Right hindlimb (tissue), 1 donor: Measurements from ENCODE around the gene SLC10A3.
A peak's percentile ranks its signal among the peaks of the same experiment; 100 is the strongest.
"Not testable (repeated sequence)": the region's sequence is repeated elsewhere in the genome, so short reads cannot be mapped to it uniquely, and the experiment has no call there.

Experiments
- DNase-seq: peaks from one replicate; pipeline ENCODE4 v3.0.0-alpha.2; 2018

Gene SLC10A3

DNA sequence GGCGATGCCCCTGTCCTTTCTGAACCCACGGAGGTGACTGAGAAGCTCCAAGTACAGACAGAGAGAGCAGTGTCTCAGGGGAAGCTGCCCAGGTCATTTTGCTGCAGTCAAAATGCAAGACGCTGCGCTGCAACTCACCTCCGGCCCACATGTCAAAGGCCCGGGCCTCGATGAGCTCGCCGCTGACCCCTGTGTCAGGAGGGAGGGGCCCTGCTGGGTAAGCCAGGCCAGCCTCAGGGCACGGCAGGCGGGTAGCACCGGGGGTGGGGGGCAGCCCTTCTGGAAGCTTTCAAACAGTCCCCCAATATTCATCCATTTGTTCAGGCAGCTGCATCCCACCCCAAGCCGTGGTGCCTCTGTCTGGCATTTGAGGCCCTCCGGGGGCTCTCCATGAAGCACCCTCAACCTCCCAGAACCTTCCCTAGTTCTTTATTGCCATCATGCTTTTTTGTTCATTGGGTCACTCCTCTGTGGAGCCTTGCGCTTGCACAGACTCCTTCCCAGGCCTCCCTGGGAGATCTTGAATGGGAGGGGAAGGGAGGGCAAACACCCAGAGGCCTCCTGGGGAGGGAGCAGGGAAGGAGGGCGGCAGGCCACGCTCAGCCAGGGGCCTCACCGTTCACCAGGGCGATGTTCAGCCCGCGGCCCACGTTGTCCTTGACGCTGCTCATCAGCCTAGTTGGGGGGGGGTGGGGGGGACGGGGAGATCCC, 17.4 kb upstream of the SLC10A3 start:
- no peak for DNase-seq

DNA sequence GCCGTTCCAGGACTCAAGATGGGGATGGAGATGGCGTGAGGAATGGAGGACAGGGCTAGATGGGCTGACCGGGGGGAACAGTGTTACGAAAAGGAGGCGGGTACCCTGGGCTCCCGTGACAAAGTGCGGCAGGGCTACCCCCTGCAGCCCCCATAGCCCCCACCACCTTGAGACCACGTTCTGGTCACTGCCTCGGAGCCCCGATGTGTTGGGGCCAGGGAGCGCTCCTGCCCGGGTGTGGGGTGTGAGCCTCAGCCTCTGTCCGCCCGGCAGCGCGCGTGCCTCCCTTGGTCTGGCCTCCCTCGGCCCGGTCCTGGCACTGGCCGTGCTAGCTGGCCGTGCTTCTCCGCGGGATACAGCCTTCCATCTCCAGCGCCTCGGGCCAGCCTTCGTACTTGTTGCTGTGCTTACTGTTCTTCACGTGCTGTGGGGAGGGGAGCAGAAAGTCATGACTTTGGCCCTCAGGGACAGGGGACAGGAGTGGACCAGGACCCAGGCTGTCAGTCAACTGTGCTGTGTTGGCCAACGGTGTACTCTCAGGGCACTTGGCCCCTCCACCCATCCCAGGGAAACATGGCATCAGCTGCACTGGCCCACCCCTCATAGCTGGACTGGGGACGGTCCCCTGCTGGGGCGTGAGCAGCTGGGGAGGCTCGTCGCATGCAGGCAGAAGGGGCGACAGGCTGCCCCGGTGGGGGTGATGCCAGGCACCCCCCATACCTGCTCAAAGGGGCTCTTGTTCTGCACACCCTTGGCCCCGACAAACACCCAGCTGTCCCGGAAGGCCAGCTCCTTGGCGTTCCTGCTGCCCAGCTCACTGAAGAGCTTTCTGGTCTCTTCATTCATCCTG, 16.3 kb upstream of the SLC10A3 start:
- no peak for DNase-seq

DNA sequence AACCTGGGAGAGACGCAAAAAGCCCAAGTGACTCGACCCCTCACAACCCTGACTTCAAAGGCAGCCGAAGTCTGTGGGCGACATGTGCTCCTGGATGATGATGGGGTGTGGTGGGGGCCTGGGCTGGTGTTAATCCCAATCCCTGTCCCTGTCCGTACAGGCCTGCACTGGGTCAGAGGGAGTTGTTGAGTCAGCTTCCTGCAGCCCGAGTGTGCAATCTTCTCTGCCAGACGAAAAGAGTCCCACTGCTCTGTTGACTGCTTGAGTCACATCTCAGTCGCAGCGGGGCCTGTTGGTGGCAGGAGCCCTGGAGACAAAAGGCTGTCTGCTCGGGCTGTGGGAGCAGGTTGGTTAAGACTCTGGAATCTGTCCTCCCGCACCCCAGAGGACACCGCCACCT, 15.3 kb upstream of the SLC10A3 start:
- no peak for DNase-seq

DNA sequence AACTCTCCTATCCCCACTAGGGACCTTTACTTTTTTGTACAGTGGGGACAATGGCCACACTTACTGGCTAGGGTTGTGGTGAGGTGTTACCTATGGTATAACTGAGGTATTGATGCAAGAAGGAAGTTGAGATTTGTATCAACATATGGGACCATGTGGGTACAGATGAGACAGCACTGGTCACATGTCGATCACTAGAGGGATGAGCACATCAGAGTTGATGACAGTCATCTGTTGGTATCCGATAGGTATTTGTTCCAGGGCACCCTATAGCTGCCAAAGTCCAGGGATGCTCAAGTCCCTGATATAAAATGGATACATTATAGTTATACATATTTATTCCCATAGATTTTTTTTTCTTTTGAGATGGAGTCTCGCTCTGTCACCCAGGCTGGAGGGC, 12.6 kb upstream of the SLC10A3 start:
- no peak for DNase-seq

DNA sequence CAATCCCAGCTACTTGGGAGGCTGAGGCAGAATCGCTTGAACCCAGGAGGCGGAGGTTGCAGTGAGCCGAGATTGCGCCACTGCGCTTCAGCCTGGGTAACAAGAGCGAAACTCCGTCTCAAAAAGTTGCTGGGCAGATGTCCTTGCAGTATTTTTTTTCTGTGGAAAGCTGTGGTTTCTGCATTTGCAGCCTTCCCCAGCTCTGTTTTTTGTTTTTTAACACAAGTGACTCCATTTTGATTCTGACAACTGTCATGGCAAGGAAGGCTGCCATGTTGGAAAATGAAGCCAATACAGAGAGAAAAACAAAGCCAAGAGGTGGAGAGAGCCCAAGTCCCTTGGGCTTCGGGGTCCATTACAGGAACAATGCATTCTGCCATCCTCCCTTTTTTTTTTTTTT, 11.7 kb upstream of the SLC10A3 start:
- DNase-seq, result no peak

DNA sequence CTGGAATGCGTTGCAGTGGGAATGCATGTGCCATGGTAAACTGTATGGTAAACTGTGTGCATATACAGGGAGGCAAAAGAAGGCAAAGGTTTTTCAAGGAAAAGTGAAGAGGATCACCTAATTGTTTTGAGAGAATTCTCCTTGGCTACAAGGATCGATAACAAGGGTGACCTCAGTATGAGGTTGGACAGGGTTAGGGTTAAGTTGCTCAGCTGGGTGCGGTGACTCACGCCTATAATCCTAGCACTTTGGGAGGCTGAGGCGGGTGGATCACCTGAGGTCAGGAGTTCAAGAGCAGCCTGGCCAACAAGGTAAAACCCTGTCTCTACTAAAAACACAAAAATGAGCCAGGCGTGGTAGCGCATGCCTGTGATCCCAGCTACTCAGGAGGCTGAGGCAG, 11.0 kb upstream of the SLC10A3 start:
- not testable (repeated sequence) for DNase-seq

DNA sequence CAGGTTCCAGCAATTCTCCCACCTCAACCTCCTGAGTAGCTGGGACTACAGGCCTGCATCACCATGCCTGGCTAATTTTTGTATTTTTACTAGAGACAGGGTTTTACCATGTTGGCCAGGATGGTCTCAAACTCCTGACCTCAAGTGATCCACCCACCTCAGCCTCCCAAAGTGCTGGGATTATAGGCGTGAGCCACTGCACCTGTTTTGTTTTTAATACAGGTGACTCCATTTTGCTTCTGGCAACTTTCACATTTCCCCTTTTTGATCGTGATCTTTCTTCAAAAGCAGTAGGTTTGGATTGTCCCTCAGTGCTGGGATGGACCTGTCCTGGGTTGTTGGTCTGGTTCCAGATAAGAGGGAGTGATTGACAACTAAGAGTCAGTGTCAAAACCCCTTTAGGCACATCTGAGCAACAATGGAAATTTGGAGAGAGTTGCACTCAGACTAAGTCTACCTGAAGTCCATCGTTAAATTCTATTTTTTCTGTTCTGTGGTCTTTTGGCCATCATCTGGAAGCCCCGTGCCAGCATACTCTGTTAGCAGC, 6.2 kb upstream of the SLC10A3 start:
- DNase-seq, result not testable (repeated sequence)

DNA sequence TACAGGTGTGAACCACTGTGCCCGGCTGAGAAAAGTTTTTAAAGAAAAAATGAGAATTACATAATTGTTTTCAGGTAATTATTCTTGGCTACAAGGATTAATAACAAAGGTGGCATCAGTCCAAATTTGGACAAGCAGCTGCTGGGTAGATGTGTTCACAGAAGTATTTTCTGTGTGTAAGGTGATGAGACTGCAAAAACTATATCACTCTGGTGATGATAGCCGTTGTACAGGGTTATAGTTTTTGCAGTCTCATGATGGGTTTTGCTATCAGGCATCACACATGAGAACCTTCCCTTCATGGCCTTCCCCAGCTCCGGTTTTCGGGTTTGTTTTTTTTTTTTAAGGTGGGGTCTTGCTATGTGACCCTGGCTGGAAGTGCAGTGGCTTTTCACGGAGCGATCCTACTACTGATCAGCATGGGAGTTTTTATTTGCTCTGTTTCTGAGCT, 5.1 kb upstream of the SLC10A3 start:
- no peak for DNase-seq

DNA sequence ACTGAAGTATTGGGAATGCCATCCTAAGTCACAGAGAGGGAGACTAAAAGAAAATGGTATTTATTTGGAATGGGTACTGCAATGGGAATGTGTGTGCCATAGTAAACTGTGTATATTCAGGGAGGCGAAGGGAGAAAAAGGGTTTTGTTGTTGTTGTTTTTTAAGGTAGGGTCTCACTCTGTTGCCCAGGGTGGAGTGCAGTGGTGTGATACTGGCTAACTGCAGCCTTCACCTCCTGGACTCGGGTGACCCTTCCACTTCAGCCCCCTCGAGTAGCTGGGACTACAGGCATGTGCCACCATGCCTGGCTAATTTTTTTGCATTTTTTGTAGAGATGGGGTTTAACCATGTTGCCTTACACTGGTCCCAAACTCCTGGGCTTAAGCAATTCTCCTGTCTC, 4.3 kb upstream of the SLC10A3 start:
- no peak for DNase-seq

DNA sequence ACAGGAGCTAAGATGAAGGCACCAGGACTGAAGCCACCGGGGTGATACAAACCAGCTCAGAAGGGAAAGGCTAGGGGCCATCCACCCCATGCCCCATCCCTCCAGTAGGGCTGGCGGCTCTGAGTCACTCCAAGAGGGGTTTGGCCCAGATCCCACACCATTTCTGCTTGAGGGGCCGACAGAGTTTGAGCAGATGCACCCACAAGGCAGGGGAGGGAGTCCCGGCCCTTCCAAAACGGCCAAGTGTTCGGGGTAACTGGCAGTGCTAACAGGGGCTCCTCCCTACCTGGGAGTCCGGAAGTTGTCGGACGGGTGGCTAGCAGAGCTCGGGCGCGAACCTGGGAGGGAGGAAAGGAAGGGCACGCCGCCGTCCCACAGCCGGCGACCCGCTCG, 412 bp downstream of the SLC10A3 start:
- DNase-seq, result peak; percentile 34

DNA sequence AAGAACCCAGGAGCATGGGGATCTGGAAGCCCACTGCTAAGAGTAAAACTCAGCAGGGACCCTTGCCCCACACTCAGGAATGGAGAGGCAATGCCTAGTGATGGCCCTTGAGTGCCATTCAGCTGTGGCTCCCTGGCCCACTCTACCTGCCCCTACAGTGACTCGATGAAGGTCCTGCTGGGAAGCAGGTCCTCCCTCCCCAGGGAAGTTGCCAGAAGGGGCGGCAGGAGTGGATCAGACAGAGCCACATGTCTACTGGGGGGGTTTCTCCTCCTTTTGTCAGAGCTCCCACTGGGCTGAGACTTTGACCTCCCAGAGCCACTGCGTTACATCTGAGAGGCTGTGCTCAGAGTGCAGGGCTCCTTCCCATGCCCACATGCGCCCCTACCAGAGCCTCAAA, 1.2 kb downstream of the SLC10A3 start:
- DNase-seq, result no peak

DNA sequence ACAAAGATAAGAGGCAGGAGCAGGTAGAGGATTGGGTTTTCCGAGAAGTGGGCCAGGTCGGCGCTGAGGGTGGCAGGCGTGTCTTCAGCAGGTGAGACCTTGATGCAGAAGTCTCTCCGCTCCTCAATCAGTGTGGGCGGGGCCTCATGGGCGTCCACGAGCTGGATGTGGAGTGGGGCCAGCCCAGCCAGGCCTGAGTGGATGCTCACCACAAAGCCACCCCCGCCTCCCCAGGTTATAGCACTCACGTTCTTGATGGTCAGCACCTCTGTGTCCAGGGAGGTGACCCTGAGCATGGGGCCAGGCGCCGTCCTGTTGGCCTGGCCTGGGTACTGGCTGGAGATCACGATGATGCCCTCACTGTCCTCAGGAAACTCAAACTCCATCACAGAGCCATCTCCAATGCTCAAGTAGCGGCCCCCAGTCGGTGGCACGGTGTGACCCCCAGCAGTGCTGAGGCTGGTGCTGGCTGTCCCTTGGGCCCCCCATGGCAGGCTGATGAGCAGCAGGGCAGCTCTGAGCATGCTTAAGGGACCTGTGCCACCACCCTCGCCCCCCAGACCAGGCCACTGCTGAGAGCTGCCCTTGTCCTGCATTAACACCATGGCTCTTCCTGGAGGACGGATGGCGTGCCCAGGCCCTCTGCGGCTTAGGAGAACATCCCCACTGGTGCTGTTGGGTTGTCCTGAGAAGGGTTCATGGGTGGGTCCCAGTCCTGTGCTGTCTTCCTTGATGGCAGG, 1.9 kb downstream of the SLC10A3 start:
- DNase-seq, result no peak

DNA sequence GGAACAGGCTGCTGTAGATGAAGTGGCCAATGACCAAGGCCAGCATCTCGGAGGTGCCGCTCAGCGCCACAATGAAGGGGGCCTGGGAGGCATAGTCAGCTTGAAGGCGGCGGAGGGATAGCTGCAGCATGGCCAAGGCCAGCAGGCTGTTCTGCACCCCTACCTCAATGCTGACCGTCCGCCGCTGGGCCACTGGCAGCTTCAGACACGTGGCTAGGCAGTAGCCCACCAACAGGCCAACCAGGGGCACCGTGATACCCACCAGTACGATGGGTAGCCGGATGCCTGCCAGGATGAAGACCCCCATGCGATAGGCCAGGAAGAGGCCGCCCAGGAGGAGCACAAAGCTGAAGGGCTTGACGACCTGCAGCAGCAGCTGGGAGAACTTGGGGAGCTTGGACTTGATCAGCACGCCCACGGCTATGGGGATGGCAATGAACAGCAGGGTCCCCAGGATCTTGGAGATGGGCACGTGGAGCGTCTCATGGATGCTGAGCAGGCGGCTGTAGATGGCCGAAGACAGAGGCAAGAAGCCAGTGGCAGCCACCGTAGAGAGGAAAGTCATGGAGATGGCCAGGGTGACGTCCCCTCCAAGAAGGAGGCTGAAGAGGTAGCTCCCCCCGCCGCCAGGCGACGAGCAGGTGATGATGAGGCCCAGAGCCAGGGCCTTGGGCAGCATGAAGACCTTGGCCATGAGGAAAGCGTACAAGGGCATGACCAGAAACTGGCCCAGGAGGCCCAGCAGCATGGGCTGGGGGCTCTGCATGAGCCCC, 2.7 kb downstream of the SLC10A3 start:
- no peak for DNase-seq

DNA sequence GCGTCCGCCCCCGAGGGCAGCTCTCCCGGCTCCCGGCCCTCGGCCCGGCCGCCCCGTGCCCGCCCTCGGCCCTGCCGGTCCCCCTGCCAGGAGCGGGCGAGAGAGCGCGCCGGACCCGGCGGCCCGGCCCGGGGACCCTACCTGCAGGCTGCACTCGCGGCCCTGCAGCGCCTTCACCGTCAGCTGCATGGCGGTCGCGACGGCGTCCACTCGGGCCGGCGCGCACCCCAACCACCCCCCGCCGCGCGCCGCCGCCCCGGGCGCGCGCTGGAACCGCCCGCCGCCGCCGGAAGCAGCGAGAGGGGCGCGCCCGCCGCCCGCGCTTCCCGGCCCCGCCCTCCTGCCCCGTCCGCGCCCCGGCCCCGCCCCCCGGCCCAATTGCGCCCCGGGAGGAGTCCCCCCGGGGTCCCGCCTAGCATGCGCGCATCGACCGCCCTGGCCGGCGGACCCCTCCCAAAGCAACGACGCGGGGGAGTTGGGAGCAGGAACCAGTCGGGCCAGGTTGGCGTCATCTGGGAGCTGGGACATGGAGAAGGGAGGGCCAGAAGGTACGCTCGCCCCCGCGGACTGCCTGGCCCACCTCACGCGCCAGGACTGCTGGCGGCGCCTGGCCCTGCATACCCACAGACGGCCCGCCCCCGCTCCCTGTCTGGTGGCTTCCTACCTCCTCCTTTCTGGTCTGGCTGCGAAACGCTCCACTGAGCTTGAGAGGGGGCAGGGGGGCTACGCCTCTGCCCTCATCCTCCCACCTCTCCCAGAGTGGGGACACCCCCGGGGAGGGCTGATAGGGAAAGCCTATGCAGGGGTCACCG, 3.8 kb downstream of the SLC10A3 start, which contains the start of gene UBL4A:
UBL4A (minus strand) TSS at position 220 of the 812 bp plus-strand sequence; CDS start at position 189, 31 bp downstream.
- peak; percentile 63 for DNase-seq

DNA sequence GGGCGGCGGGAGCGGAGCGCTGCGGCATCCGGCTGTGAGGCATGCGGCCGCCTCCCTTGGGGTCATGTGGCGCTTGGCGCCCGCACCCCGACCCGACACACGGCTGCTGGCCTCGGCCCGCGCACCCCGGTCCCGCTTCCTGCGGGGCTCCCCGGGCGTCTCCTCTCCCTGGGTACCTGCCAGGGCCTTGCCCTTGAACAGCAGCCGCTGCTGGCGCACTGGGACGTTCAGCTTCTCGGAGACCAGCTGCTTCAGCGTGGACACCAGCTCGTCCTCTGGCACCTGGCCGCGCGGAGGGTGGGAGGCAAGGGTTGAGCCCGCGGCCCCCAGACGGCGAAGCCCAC, 4.4 kb downstream of the SLC10A3 start:
- peak; percentile 45 for DNase-seq

DNA sequence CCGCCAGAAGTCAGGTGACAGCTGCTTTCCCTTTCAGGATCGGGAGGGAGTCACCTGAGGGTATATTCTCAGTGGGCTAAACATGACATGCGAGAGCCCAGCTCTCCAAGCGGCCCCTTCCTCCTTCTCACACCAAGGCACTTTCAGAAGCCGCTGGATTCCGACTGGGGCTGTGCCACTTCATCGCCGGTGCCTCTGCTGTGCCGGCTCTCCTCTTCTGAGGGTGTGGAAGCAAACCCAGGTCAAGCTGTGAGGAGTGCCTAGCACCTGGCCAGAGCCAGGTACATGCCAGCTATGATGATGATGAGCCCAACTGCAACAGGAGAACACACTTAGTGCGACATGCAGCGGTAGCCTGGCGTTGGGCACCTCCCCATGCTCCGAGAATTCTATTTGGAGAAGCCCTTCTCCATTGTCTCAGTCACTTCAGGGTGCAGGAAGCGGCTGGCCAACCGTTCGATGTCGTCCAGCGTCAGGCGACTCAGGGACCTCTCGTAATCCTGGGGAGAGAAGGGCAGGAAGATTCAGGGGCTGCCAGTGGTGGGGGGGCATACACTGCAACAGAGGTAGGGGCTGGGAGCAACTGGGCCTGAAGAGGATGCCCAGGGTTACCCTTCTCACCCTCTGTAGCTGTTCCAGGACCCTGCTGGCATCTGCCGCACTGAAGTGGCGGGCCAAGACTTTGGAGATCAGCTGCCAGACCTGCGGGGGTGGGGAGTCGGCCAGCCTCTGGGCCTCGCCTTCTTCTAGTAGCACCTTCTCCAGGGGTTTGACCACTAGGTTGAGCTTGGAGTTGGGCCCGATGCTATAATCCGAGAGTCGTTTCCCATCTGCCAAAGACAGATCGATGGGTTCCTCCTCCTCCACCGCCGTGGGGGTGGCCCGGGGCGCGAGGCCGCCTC, 5.0 kb downstream of the SLC10A3 start:
- DNase-seq, result no peak

DNA sequence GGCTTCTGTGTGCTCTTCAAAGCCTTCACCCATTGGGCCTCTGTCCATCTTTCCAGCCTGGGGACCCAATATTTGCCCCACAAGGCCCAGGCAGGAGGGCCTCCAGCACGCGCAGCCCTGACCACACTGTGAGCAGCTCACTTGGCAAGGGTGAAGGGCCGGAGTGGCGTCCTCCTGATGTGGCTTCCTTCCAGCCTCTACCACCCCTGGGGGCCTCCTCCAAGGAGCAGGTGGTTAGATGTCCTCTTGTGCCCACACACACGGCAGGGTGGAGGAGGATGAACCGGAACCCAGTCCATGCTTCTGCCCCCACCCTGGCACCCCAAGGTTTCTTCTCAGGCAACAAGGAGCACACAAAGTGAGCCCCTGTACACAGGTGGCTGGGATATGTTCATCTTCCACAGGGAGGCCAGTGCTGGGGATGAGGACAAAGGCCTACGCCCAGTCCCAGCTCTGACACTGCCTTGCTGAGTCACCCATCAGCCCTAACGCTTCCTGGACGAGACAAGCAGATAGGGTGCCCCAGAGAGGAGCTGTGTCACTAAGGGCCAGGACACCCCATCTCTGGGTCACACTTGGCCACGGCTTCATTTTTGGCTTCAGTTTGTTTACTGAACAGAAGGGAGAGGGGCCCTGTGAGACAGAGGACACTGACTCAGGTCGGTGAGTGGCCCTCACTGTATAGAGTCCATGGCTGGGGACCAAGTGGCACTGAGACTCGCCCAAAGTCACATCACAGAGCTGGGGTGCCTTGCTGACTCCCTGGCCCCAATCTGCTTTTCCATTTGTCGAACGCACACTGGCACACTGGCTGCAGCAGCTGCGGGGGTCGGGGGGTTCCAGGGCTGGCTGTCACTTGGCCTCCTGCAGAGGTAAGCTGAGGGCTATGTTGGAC, 5.9 kb downstream of the SLC10A3 start:
- DNase-seq, result no peak

DNA sequence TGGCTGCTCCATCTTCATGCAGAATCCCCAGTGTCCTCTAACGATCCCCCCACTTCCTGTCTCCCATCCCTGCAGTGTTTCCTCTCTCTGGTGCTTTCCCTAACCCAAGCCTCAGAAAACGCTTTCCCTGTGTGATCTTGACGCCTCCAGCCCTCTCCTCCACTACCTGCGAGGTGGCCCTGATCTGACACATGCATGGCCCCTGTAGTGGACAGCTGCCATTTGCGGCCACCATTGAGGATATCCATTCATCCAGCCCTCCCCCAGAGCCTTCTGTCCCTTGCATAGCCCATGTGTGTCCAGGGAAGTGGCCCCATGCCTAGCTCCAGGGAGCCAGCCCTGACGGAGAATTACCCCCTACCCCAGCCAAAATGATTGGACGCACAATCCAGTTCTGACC, 7.1 kb downstream of the SLC10A3 start:
- DNase-seq, result no peak

DNA sequence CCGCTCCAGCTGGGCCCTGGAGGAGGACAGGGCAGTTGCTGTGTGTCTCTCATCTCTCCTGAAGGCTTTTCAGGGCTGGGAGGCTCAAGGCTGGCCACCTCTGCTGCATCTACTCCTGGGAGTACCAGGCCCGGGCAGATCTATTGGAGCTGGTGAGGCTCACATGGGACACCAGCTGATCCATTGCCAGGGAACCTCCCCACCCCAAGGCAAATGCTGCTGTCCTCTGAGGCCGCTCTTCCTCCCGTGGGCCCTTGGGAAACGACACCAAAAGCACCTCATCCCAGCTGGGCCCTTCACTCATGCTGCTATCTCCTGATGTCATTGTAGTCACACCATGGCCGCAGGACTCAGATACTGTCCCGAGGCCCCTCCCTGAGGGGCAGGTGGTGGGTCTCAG, 7.6 kb downstream of the SLC10A3 start:
- DNase-seq, result no peak
